NAMALWA (cell line): ENCODE data around the gene MTFP1.
A peak's percentile ranks its signal among the peaks of the same experiment; 100 is the strongest.
"Not testable (repeated sequence)": the region's sequence is repeated elsewhere in the genome, so short reads cannot be mapped to it uniquely, and the experiment has no call there.

Experiments
- DNase-seq: peaks from one replicate; pipeline ENCODE4 v3.0.0-alpha.2; 2015; ENCODE audit warnings: low spot score

The MTFP1 gene

DNA sequence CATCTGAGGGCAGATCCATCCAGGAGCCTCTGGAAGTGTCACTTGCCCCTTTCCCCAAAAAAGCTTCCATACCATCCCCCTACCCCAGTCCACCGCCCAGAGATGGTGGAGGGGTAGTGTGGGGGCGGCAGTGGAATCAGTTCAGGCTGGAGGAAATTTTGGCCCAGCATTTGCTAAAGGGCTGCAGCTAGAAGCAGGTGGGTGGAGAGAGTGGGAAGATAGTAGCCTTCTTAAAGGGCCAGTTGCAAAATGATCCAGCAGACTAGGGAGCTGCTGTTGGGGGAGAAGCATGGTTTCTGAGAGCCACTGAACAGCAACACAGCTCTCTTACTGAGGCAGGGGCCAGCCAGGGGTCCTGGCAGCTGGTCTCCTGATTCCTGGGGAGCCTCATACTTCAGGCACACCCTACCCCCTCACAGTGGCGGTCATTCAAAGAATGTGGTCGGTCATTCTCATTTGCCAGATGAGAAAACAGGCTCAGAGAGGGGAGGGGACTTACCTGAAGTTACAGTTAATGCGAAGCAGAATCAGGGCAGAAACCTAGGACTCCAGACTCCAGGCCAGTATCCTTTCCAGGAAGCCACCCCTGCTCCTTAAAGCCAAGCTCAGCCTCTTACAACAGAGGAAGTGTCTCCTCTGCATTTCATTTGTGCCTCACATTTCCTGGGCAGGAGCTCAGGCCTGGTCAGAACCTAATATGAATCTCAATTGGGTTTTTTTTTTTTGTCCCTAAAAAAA, 23.4 kb upstream of the MTFP1 start:
- DNase-seq, result no peak

- DNase-seq, result not testable (repeated sequence)
These were observed 22.8 kb upstream of the MTFP1 start for GRCh38 chr22:30402766-30403104.

DNA sequence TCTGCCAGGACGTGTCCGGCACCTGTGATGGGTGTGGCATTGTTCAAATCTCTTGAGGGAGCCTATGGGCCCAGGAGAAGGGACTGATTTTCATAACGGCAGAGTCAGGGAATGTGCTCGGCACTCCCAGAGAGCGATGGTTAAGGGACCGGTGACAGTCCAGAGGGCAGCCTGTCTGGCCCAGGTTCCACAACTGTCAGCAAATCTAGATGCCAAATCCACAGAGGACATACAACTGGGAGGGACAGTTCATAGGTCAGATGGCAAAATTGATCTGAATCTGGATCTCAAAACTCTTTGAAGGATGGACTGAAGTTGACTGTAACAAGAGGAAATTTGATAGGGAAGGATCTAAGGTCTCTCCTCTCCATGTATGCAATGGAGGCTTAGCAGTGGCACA, 21.3 kb upstream of the MTFP1 start:
- DNase-seq, result no peak

- DNase-seq, result no peak
These were observed 19.8 kb upstream of the MTFP1 start for GRCh38 chr22:30405731-30406130.

DNA sequence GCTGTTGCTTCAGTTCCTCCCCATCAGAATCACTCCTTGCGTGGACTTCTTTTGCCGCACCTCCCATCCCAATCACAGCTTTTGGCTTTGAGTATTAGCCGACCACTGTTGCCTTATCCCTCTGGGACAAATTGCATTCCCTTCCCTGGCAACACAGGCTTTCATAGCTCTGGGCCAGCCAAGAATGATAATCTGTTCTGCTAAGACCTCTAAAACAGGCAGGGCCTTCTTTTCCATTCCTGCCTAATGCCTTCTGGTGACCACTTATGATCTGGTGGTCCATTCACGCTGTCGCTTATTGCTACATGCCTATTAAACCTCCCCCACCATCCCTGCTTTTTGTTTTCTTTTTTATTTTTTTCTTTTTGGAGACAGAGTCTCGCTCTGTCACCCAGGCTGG, 19.2 kb upstream of the MTFP1 start:
- no peak for DNase-seq

GRCh38 chr22:30408388-30409102, 17.0 kb upstream of the MTFP1 start:
- no peak for DNase-seq

- DNase-seq, result no peak
These were observed 13.8 kb upstream of the MTFP1 start for GRCh38 chr22:30411780-30412179.

DNA sequence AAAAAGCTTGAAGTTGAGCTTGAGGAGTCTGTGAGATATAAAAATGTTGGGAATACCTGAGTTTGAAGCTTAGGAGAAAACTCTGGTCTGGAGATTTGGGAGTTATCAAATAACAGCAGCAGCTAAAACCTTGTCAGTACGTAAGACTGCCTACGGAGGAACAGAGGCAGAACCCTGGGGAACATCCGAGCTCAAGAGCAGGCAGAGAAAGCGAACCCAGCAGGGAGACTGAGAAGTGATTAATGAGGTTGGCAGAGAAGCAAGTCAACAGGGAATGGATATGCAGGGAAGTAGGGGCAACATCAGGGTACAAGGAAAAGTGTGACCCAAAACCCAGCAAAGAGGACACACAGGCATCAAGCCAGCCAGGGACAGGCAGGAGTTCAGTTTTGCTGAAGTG, 12.6 kb upstream of the MTFP1 start:
- DNase-seq, result no peak

GRCh38 chr22:30413745-30414524, 11.6 kb upstream of the MTFP1 start:
- DNase-seq, result no peak

DNA sequence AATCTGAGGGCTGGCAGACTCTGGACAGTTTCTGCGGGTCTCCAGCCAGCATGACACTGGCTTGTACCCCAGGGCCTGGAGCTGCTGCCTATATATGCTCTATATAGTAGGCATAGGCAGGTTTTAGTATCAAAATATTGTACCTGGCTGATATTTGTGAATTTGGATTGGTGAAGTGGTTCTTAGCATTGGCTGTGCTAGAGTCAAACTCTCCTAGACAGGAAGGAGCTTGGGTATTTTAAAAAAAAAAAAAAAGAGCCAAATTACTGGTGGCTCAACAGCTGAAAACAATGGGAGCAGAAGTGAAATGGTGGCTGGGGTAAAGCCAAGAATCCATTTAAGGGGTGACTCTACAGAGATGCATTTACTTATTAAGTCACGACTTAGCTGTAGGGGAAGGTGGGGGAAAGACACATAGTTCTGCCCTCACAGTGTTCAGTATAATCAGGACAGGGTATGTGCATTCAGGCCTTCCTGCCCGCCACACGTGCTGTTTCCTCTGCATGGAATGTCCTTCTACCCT, 11.0 kb upstream of the MTFP1 start:
- no peak for DNase-seq

DNA sequence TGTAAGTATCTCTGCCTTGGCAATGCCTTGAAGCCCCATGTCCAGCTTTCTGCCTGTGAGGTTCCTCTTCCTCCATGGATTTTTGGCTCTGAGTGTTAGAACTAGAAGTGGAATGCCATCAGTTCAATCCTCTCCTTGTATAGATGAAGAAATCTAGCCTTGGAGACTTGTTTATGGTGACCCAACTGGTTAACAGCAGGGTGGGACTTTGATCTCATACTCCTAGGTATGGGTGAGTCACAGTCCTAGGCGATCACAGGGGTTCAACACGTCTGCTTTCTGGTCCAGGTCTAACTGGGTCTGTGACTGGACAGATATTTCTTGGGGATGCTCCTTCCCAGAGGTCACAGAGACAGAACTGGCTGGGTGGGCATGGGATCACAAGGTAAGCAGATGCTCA, 9.2 kb upstream of the MTFP1 start:
- DNase-seq, result no peak

DNA sequence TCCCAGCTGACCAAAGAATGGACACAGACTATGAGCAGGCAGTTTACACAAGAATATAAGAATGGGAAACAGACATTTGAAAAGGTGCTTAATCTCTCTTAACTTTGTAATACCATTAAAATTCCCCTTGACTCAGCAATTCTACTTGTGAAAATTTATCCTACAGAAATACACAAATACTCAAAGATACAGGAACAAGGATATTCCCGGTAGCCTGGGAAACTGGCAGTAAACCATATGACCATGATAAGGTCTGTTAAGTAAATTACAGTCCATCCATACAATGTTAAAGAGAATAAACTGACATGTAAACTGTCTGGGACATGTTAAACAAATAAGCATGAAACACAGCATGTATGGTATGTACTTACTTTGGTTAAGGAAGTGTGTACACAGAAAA, 8.7 kb upstream of the MTFP1 start:
- DNase-seq, result no peak

GRCh38 chr22:30420347-30421125, 5.0 kb upstream of the MTFP1 start:
- DNase-seq, result no peak

DNA sequence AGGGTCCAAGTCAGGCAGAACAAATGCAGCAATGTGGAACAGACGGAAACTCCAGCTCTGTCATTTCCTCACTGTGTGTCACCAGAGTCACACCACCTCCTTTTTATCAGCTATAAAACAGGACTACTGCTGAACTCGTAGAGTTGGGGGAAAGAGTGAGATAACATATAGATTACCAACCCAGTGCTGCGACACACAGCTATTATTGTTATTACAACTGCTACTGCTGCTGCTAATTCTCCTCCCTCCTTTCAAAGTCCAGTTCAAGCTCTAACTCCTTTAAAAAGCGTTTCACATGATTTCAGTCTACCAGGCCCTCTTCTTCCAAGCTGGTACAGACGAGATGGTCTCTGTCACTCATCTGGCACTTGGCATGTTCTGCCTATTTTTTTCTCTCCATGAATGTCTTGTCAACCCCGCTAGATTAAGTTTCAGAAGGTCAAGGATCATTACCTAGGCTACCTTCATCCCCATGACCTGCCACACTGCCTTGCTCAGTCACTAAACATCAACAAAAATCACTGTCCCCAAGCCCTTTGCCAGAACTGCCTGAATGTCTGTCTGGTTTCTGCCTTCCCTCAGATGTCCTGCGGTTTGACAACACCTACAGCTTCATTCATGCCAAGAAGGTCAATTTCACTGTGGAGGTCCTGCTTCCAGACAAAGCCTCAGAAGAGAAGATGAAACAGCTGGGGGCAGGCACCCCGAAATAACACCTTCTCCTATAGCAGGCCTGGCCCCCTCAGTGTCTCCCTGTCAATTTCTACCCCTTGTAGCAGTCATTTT, 3.7 kb upstream of the MTFP1 start:
- no peak for DNase-seq

- no peak for DNase-seq
These were observed 2.9 kb upstream of the MTFP1 start for GRCh38 chr22:30422481-30423300.

DNA sequence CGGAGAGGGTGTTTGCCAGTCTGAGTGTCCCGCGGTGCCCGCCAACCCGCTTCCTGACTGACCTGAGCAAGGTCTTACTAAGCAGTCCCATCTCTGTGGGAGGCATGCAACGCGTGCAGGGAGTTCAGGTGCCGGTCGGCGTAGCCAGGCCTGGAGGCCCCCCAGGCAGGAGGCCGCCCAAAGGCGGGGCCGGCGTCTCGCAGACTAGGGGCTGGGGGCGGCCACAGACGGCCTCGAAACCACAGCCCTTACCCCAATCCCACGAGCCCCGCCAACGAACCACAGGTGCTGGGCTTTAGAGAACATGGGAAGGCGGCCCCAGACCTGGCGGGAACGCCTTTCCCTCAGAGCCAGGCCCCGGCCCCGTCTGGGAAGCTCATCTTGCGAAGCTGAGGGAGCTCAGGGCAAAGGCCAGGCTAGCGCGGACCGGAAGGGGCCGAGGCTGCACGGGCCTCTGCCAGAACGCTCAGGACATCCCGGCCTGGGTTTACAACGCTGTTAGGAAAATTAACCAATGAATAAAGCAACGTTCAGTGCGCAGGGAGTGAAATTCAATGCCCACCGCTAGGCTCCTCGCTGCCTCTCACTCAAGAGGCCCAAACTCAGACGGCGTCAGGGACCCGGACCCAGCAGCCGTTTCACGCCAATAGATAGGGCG, 2.1 kb upstream of the MTFP1 start:
- DNase-seq, result no peak

GRCh38 chr22:30423959-30424533, 1.5 kb upstream of the MTFP1 start:
- DNase-seq, result peak; percentile 100

DNA sequence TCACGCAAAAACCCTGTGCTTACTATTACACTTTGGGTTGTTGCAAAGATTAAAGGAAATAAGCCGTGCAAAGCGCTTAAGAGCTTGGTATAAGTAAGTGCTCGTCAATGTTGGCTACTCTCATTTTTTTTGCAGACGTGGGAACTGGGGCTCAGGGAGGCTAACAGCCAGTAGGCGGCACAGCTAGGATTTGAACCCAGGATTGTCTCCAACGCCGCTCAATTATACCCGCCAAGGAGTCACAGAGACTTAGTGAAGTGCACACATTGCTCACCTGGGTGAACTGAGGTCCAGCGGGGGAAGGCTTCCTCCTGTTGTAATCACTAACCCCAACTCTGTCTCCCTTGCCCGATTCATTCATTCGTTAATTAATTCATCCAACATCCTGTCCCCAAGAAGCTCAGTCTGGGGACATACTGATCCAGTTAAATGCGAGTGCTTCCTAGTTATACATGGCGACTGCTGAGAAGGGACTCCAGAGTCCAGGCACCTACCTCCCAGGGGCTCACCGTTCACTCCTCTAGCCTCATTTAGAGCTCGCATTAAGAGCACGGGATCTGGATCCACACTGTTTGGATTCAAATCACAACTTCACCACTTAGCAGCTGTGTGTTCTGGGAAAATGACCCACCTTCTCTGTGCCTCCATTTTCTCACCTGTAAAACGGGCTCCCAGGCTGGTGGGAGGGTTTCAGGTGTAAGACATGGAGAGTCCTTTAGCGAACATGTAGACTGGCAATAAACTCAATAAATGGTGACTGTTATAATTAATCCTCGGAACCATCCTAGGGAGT, 838 bp upstream of the MTFP1 start:
- DNase-seq, result peak; percentile 36

DNA sequence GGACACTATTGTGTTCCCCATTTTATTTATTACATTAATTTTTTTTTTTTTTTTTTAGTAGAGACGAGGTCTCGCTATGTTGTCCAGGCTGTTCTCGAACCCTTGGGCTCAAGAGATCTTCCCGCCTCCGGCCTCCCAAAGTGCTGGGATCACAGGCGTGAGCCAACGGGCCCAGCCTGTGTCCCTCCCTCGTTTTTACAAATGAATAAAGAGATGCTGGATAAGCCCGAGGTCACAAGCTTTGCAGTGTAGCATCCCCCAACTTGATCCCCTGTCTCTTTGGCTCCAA, 297 bp upstream of the MTFP1 start:
- no peak for DNase-seq
